Loucy (cell line): ENCODE data around the gene RC3H2.
A peak's percentile ranks its signal among the peaks of the same experiment; 100 is the strongest.
"Not testable (repeated sequence)": the region's sequence is repeated elsewhere in the genome, so short reads cannot be mapped to it uniquely, and the experiment has no call there.

Source experiments
- H2AFZ ChIP-seq: fragments of 200-600 bp; sonication (generic); 2 replicates; pipeline ENCODE4 v1.6.0; 2016; ENCODE audit warnings: antibody characterized with exemption, mild to moderate bottlenecking, low read length, moderate library complexity
- H3F3A ChIP-seq: fragments of 200-600 bp; 2 replicates; pipeline ENCODE4 v1.6.0; 2016; ENCODE audit warnings: antibody characterized with exemption, low read depth, mild to moderate bottlenecking
- H3K27me3 ChIP-seq: fragments of 200-600 bp; sonication (generic); 2 replicates; pipeline ENCODE4 v1.6.1; 2014; ENCODE audit warnings: low read length, mild to moderate bottlenecking; ENCODE audit not compliant: insufficient read depth, poor library complexity, severe bottlenecking
- H3K36me3 ChIP-seq: fragments of 200-600 bp; sonication (generic); 2 replicates; pipeline ENCODE4 v1.6.1; 2016; ENCODE audit warnings: low read length; ENCODE audit not compliant: insufficient read depth
- H3K4me1 ChIP-seq: fragments of 200-600 bp; sonication (generic); 2 replicates; pipeline ENCODE4 v1.5.1; 2014; ENCODE audit warnings: low read length, mild to moderate bottlenecking; ENCODE audit not compliant: insufficient read depth, poor library complexity, severe bottlenecking
- H3K4me2 ChIP-seq: fragments of 200-600 bp; sonication (generic); 2 replicates; pipeline ENCODE4 v1.6.0; 2014; ENCODE audit warnings: antibody characterized with exemption, low read length, low read depth, mild to moderate bottlenecking; ENCODE audit not compliant: poor library complexity, severe bottlenecking
- H3K4me3 ChIP-seq: fragments of 200-600 bp; sonication (generic); 2 replicates; pipeline ENCODE4 v1.5.1; 2014; ENCODE audit warnings: low read length, mild to moderate bottlenecking, mixed read lengths; ENCODE audit not compliant: poor library complexity, severe bottlenecking
- H3K79me2 ChIP-seq: fragments of 200-600 bp; sonication (generic); 2 replicates; pipeline ENCODE4 v1.6.1; 2014; ENCODE audit warnings: low read length; ENCODE audit not compliant: insufficient read depth
- H3K9ac ChIP-seq: fragments of 200-600 bp; sonication (generic); 2 replicates; pipeline ENCODE4 v1.6.0; 2014; ENCODE audit warnings: mild to moderate bottlenecking, low read depth, low read length, moderate library complexity; ENCODE audit not compliant: poor library complexity, severe bottlenecking
- H3K9me2 ChIP-seq: fragments of 200-600 bp; sonication (generic); replicated peaks from 2 replicates; pipeline ENCODE4 v1.6.1; 2016; ENCODE audit warnings: low read depth, low read length, mixed read lengths
- H3K9me3 ChIP-seq: fragments of 200-600 bp; sonication (generic); 2 replicates; pipeline ENCODE4 v1.6.1; 2014; ENCODE audit warnings: mild to moderate bottlenecking, antibody characterized with exemption, low read length, low read depth; ENCODE audit not compliant: insufficient read depth
- H4K20me1 ChIP-seq: fragments of 200-600 bp; sonication (generic); 2 replicates; pipeline ENCODE4 v1.6.0; 2014; ENCODE audit warnings: antibody characterized with exemption, low read length, mild to moderate bottlenecking; ENCODE audit not compliant: insufficient read depth, poor library complexity, severe bottlenecking
- EZH2phosphoT487 ChIP-seq: fragments of 200-600 bp; IDR thresholded peaks from 2 replicates; pipeline ENCODE4 v1.6.1; 2018; ENCODE audit warnings: antibody characterized with exemption, mild to moderate bottlenecking, moderate library complexity, borderline replicate concordance
- TF ChIP-seq, protein P1 (sequence below): fragments of 200-600 bp; sonication (generic); conservative IDR thresholded peaks from 2 replicates; pipeline ENCODE4 v1.5.1; 2014; ENCODE audit warnings: mild to moderate bottlenecking, antibody characterized with exemption, low read length

RC3H2 gene

DNA sequence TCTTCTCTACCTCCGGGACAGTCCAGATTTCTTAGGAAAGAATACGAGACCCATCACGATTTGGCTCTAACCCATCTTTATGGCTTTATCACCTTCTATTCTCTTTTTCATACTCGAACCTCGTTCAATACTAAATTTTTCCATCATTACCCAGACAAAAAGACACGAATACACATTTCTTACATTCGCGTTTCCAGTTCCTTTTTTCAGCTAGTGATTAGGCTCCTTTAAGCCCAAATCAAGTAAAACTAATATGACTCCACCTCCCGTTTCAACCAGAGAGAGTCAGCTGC, 7.5 kb upstream of the RC3H2 start:
- H3K79me2 ChIP-seq, result peaks cover 33% of the 10 kb centered on the region

DNA sequence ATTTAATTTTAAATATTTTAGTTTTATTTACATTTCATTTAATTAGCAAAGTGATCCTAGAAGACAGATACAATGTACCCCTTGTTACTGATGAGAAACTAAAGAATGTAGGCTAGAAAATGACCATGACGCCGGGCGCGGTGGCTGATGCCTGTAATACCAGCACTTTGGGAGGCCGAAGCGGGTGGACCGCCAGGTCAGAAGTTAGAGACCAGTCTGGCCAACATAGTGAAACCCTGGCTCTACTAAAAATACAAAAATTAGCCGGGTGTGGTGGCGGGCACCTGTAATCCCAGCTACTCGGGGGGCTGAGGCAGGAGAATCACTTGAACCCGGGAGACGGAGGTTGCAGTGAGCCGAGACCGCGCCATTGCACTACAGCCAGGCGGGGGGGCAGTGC, 963 bp upstream of the RC3H2 start:
- Histone ChIP-seq H3K79me2 (peaks cover 51% of the 10 kb centered on the region), H3K4me3 (peak overlapping the region; percentile 85)

More for the DNA sequence above, 7.5 kb upstream of the RC3H2 start:
- Histone ChIP-seq H3K9me3 (no peaks in the 10 kb centered on the region), H3K4me1 (peaks cover 11% of the 10 kb centered on the region), H3K36me3 (peaks cover 3% of the 10 kb centered on the region; the same call in 1 of the 2 replicates), H3F3A (no peaks in the 10 kb centered on the region), H3K27me3 (no peaks in the 10 kb centered on the region), H3K4me2 (peak overlapping the region; percentile 89), H4K20me1 (peaks cover 2% of the 10 kb centered on the region), H3K4me3 (peak overlapping the region; percentile 82), H2AFZ (peak overlapping the region; percentile 83), H3K9me2 (no peaks in the 10 kb centered on the region), H3K9ac (peak overlapping the region; percentile 85)
- TF ChIP-seq, protein P1, sequence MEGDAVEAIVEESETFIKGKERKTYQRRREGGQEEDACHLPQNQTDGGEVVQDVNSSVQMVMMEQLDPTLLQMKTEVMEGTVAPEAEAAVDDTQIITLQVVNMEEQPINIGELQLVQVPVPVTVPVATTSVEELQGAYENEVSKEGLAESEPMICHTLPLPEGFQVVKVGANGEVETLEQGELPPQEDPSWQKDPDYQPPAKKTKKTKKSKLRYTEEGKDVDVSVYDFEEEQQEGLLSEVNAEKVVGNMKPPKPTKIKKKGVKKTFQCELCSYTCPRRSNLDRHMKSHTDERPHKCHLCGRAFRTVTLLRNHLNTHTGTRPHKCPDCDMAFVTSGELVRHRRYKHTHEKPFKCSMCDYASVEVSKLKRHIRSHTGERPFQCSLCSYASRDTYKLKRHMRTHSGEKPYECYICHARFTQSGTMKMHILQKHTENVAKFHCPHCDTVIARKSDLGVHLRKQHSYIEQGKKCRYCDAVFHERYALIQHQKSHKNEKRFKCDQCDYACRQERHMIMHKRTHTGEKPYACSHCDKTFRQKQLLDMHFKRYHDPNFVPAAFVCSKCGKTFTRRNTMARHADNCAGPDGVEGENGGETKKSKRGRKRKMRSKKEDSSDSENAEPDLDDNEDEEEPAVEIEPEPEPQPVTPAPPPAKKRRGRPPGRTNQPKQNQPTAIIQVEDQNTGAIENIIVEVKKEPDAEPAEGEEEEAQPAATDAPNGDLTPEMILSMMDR, result no peak
- TF ChIP-seq EZH2phosphoT487, result no peak

DNA sequence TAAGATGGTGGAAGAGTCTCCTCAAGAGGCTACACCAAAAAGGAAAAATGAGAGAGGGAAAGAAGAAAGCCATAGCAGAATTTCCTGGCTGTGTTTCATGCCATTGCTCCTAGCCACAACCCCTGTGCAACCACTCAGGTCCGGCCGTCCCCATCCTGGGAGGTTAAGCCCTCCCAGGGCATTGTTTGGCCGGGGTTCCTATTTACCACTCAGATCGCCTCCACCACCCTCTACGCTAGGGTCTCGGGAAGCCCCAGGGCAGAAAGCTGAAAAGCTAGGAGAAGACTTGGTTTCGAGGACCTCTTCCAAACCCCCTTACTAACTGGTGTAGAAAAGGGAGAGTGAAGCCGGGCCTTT, 715 bp downstream of the RC3H2 start:
- Histone ChIP-seq H3K4me1 (peaks cover 38% of the 10 kb centered on the region), H3K9ac (peak overlapping the region; percentile 93), H3K9me3 (no peaks in the 10 kb centered on the region), H3K4me2 (peak overlapping the region; percentile 83), H2AFZ (peak overlapping the region; percentile 63), H3K4me3 (peak overlapping the region; percentile 85), H3K79me2 (peaks cover 54% of the 10 kb centered on the region), H4K20me1 (peaks cover 45% of the 10 kb centered on the region), H3K36me3 (no peaks in the 10 kb centered on the region), H3K27me3 (no peaks in the 10 kb centered on the region), H3F3A (no peaks in the 10 kb centered on the region), H3K9me2 (no peaks in the 10 kb centered on the region)
- TF ChIP-seq, protein P1, result no peak
- TF ChIP-seq EZH2phosphoT487, result no peak

More for the DNA sequence above, 963 bp upstream of the RC3H2 start:
- H3F3A ChIP-seq, H3K9me3 ChIP-seq, H3K9ac ChIP-seq, H3K36me3 ChIP-seq, H3K9me2 ChIP-seq, H3K27me3 ChIP-seq, H2AFZ ChIP-seq: not testable (repeated sequence)
- H3K4me2 ChIP-seq, result peak overlapping the region; percentile 71
- peaks cover 21% of the 10 kb centered on the region for H3K4me1 ChIP-seq
- peaks cover 28% of the 10 kb centered on the region for H4K20me1 ChIP-seq

DNA sequence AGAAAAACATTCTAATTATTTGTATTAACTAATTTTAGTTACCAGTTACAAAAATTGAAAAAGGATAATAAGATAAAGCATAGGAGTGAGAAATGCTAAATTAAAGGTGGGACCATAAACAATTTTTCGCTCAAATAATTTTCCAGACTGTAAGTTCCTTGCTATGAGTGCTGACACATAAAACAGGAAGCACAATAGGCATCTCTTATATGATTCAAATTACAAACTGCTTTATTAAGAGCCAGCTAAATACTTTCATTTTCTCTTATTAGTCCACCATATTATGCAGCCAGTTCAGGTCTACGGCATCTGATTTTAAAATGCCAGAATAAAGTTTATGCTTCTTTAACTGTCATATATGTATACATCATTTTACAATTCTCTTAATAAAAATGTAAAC, 4.4 kb downstream of the RC3H2 start:
- H3K4me2 ChIP-seq, result peak overlapping the region; percentile 83

More for the DNA sequence above, 4.4 kb downstream of the RC3H2 start:
- peak overlapping the region; percentile 70 for H3K9ac ChIP-seq
- H3K79me2 ChIP-seq, result peaks cover 91% of the 10 kb centered on the region
- no peak for TF ChIP-seq EZH2phosphoT487
- TF ChIP-seq, protein P1, result no peak
- no peaks in the 10 kb centered on the region for H3F3A ChIP-seq
- H3K27me3 ChIP-seq, result no peaks in the 10 kb centered on the region
- peaks cover 70% of the 10 kb centered on the region for H4K20me1 ChIP-seq
- H3K36me3 ChIP-seq, result peaks cover 11% of the 10 kb centered on the region; the same call in 1 of the 2 replicates
- H3K9me3 ChIP-seq, result no peaks in the 10 kb centered on the region
- H3K4me1 ChIP-seq, result peaks cover 69% of the 10 kb centered on the region
- H2AFZ ChIP-seq, result no peak overlapping the region
- no peaks in the 10 kb centered on the region for H3K9me2 ChIP-seq
- peak overlapping the region; percentile 75 for H3K4me3 ChIP-seq
